ENCODE data around the gene BOC.

DNA sequence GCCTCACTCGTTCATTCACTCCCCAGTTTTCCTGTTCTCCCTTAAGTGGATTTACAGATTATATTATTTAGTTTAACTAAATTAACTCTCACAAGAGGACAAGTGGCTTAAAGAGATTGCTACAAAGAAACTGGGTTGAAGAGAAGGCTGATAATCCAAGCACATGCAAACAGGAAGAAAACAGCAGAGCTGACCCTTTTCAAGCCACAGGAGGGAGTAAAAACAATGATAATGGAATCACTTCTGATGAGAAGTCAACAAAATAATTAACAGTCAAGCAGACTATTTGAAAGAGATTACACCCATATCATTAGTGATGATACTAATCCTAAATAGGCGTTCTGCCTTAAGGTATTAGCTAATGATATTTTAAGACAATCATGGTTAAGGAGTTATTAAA is 31.7 kb downstream of the BOC start:
- TF ChIP-seq EZH2 (IDR thresholded peaks at IDR 0.05; ENCODE audit: borderline replicate concordance, low read depth, low read length, poor library complexity, severe bottlenecking) = no peak
- TF ChIP-seq, protein P1, sequence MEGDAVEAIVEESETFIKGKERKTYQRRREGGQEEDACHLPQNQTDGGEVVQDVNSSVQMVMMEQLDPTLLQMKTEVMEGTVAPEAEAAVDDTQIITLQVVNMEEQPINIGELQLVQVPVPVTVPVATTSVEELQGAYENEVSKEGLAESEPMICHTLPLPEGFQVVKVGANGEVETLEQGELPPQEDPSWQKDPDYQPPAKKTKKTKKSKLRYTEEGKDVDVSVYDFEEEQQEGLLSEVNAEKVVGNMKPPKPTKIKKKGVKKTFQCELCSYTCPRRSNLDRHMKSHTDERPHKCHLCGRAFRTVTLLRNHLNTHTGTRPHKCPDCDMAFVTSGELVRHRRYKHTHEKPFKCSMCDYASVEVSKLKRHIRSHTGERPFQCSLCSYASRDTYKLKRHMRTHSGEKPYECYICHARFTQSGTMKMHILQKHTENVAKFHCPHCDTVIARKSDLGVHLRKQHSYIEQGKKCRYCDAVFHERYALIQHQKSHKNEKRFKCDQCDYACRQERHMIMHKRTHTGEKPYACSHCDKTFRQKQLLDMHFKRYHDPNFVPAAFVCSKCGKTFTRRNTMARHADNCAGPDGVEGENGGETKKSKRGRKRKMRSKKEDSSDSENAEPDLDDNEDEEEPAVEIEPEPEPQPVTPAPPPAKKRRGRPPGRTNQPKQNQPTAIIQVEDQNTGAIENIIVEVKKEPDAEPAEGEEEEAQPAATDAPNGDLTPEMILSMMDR (conservative IDR thresholded peaks at IDR 0.05; ENCODE audit: low read depth, low read length) = no peak
